Keratinocyte (primary cell): ENCODE data around the gene XCL1. TPM values are rescaled to one million over a fixed set of nuclear protein-coding genes. Genes with fewer than 3 reads are reported as not detected.

ENCODE experiments used
- DNase-seq: peaks from one replicate; pipeline ENCODE4 v3.0.0-alpha.2; 2011; ENCODE audit warnings: low read depth, missing footprints, low spot score
- FAIRE-seq: peaks from 2 replicates; lab custom pipeline; 2011; peaks lifted over from hg19 to GRCh38; lab: Jason Lieb, UNC
- H2AFZ ChIP-seq: 2 replicates; pipeline ENCODE4 v1.6.0; 2012; ENCODE audit warnings: low read length, control low read depth, inconsistent platforms; ENCODE audit not compliant: control insufficient read depth
- H3K27ac ChIP-seq: 2 replicates; pipeline ENCODE4 v1.5.1; 2011; ENCODE audit warnings: low read length; ENCODE audit not compliant: control insufficient read depth, insufficient read depth
- H3K27me3 ChIP-seq: 3 replicates; pipeline ENCODE4 v1.6.0; 2011; ENCODE audit warnings: low read length; ENCODE audit not compliant: control insufficient read depth, insufficient read depth; ENCODE audit errors: extremely low read depth
- H3K36me3 ChIP-seq, 2 experiments: 2 replicates in 1 of 2; 3 replicates in 1 of 2; pipeline ENCODE4 v1.5.1; 2011; ENCODE audit warnings: low read length in 2 of 2, mild to moderate bottlenecking in 1 of 2; ENCODE audit not compliant: control insufficient read depth in 2 of 2, insufficient read depth in 2 of 2; ENCODE audit errors: extremely low read depth in 1 of 2
- H3K4me1 ChIP-seq: 3 replicates; pipeline ENCODE4 v1.5.1; 2011; ENCODE audit warnings: low read length; ENCODE audit not compliant: control insufficient read depth, insufficient read depth; ENCODE audit errors: extremely low read depth
- H3K4me2 ChIP-seq: 3 replicates; pipeline ENCODE4 v1.6.0; 2011; ENCODE audit warnings: low read depth, low read length; ENCODE audit not compliant: control insufficient read depth, insufficient read depth; ENCODE audit errors: extremely low read depth
- H3K4me3 ChIP-seq, 3 experiments: fragments of 200-600 bp in 1 of 3; sonication (generic) in 1 of 3; 2 replicates in 2 of 3; 3 replicates in 1 of 3; pipeline ENCODE4 v1.5.1; 2011 to 2016; ENCODE audit warnings: low read length in 3 of 3, mild to moderate bottlenecking in 3 of 3, control low read depth in 2 of 3, inconsistent platforms in 1 of 3, low read depth in 1 of 3, mixed read lengths in 1 of 3, mixed run types in 1 of 3, moderate library complexity in 1 of 3; ENCODE audit not compliant: control insufficient read depth in 2 of 3, insufficient read depth in 2 of 3; ENCODE audit errors: extremely low read depth in 1 of 3
- H3K79me2 ChIP-seq: 2 replicates; pipeline ENCODE4 v1.6.0; 2012; ENCODE audit warnings: low read length; ENCODE audit not compliant: control insufficient read depth, insufficient read depth
- H3K9ac ChIP-seq: 3 replicates; pipeline ENCODE4 v1.6.0; 2011; ENCODE audit warnings: low read length; ENCODE audit not compliant: control insufficient read depth, insufficient read depth; ENCODE audit errors: extremely low read depth
- H3K9me1 ChIP-seq: 3 replicates; pipeline ENCODE4 v1.6.0; 2011; ENCODE audit warnings: low read length; ENCODE audit not compliant: control insufficient read depth, insufficient read depth; ENCODE audit errors: extremely low read depth
- H3K9me3 ChIP-seq: 2 replicates; pipeline ENCODE4 v1.5.1; 2012; ENCODE audit warnings: low read depth, low read length; ENCODE audit not compliant: control insufficient read depth
- H4K20me1 ChIP-seq: 3 replicates; pipeline ENCODE4 v1.6.0; 2011; ENCODE audit warnings: low read length; ENCODE audit not compliant: control insufficient read depth, insufficient read depth; ENCODE audit errors: extremely low read depth
- CTCF ChIP-seq, 3 experiments: IDR thresholded peaks in 1 of 3; conservative IDR thresholded peaks in 1 of 3; optimal IDR thresholded peaks in 1 of 3; 2 replicates in 2 of 3; 3 replicates in 1 of 3; pipeline versions ENCODE3 to v1.5.1; 2011; ENCODE audit warnings: low read length in 3 of 3, mild to moderate bottlenecking in 3 of 3, moderate library complexity in 2 of 3, control low read depth in 1 of 3, inconsistent platforms in 1 of 3; ENCODE audit not compliant: insufficient read depth in 2 of 3; ENCODE audit errors: extremely low read depth in 1 of 3
- EZH2 ChIP-seq: IDR thresholded peaks from one replicate; pipeline ENCODE4 v1.6.1; 2012; ENCODE audit warnings: inconsistent platforms, mild to moderate bottlenecking, low read length, moderate library complexity
- dilution Hi-C: fragments of 300-500 bp; cut with MboI; formaldehyde crosslinking; loops from one replicate; pipeline ENCODE4 v1.7.0; 2020; ENCODE audit warnings: low sequenced_read_pairs; ENCODE audit not compliant: extremely low pct_ligation_motif_present
- polyA plus RNA-seq, 5 experiments: library from polyadenylated mRNA; depleted of rRNA in 3 of 5; stranded (reverse) in 3 of 5; stranded (forward) in 1 of 5; unstranded in 1 of 5; fragments of >200 nt; gene quantifications; 1 replicate in 1 of 5; 2 replicates in 3 of 5; 3 replicates in 1 of 5; pipeline versions ENCODE4 v1.2.1 to v1.2.3, GENCODE V29; 2011 to 2012; ENCODE audit warnings: missing spikeins in 2 of 5, low read depth in 1 of 5, low replicate concordance in 1 of 5

Gene XCL1
- polyA plus RNA-seq, 1 donor (not counting 4 experiments of a cell fraction or from before 2014, with no cell fraction given) = 0.18 TPM

DNA sequence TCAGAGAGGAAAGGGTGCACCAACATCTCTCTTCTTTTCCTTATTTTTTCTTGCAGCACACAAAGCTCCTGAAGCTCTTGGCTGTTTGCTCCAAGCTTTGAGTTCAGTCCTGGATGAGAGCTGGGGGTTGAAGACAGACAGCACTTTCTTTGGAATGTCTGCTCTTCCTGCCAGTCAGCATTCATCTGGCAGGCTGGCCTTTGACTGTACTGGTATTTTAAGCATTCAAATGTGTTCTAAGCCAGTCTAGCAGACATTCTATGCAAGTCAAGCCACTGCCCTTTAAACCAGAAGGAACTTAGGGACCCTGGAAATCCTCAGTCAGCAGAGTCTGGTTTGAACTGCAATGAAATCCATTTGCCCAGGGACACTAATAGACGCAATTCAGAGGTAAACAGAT, 45.0 kb downstream of the XCL1 start:
- FAIRE-seq (no peak), DNase-seq (no peak)
- Histone ChIP-seq H3K79me2 (no peaks in the 10 kb centered on the region), H3K36me3 (no peaks in the 10 kb centered on the region), H4K20me1 (no peaks in the 10 kb centered on the region), H2AFZ (no peak overlapping the region), H3K4me1 (no peaks in the 10 kb centered on the region), H3K9me3 (no peaks in the 10 kb centered on the region), H3K27ac (no peak overlapping the region), H3K27me3 (no peaks in the 10 kb centered on the region), H3K4me3 (no peak overlapping the region), H3K9ac (no peak overlapping the region), H3K4me2 (no peak overlapping the region), H3K9me1 (no peaks in the 10 kb centered on the region)
- dilution Hi-C loops = no loop called here
- TF ChIP-seq EZH2 (no peak), CTCF (optimal IDR thresholded peaks at IDR 0.05 in 1 of 3, IDR thresholded peaks at IDR 0.05 in 1 of 3, conservative IDR thresholded peaks at IDR 0.05 in 1 of 3; ENCODE audit: extremely low read depth in 1 of 3, insufficient read depth in 2 of 3, low read length in 3 of 3) (no peak)

DNA sequence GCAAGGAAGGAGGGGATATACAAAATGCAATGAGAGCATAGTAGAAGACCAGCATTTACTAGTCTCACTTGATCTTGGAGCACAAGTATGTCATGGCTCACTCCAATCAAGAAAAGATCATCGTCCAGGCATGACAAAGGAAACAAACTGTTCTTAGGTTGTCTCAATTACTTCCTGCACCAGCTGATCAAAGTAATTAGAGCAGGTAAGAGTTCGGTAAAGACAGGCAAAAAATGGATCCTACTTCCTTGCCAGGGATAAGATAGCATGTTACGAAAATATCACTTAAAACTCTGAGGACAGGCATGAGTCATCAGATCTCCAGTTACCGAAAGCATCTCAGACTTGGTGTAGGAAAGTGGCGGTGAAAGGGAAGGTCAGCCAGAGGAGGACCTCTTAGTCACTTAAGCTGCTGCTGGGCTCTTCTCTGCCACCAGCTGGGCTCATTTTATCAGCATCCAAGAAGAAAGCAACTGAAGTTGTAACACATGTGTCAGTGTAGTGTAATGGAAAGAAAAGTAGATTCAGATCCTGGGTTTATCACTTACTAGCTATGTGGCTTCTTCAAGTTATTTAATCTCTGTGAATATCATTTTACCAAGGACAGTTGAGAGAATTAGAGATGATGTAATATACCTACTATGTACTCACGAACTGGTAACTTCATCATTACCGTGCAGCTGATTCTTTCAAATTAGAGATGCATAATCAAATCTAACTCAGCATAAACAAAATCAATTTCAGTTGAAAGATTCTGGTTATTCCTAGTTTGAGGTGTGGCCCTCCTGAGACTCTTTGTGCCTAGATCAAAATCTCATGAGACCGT, 46.8 kb downstream of the XCL1 start:
- H3K4me1 ChIP-seq = peaks cover 7% of the 10 kb centered on the region
- H3K9ac ChIP-seq = no peak overlapping the region
- FAIRE-seq = peak; percentile 49
- no peaks in the 10 kb centered on the region for H3K36me3 ChIP-seq
- TF ChIP-seq CTCF (optimal IDR thresholded peaks at IDR 0.05 in 1 of 3, IDR thresholded peaks at IDR 0.05 in 1 of 3, conservative IDR thresholded peaks at IDR 0.05 in 1 of 3; ENCODE audit: extremely low read depth in 1 of 3, insufficient read depth in 2 of 3, low read length in 3 of 3) (no peak), EZH2 (no peak)
- dilution Hi-C loops = no loop called here
- no peak overlapping the region for H3K4me2 ChIP-seq
- no peak for DNase-seq
- H3K27ac ChIP-seq = no peak overlapping the region
- H2AFZ ChIP-seq = no peak overlapping the region
- H3K4me3 ChIP-seq = no peak overlapping the region
- H3K9me3 ChIP-seq = no peaks in the 10 kb centered on the region
- no peaks in the 10 kb centered on the region for H3K79me2 ChIP-seq
- H4K20me1 ChIP-seq = no peaks in the 10 kb centered on the region
- H3K27me3 ChIP-seq = no peaks in the 10 kb centered on the region
- no peaks in the 10 kb centered on the region for H3K9me1 ChIP-seq
